Limb (tissue), 2 donors: ENCODE data around the gene SSX4.
A peak's percentile ranks its signal among the peaks of the same experiment; 100 is the strongest.
"Not testable (repeated sequence)": the region's sequence is repeated elsewhere in the genome, so short reads cannot be mapped to it uniquely, and the experiment has no call there.

Experiments
- DNase-seq, 2 donors: peaks; one replicate each; pipeline ENCODE4 v3.0.0-alpha.2; 2016; ENCODE audit errors: extremely low spot score in 2 of 2

SSX4 gene, protein sequence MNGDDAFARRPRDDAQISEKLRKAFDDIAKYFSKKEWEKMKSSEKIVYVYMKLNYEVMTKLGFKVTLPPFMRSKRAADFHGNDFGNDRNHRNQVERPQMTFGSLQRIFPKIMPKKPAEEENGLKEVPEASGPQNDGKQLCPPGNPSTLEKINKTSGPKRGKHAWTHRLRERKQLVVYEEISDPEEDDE

DNA sequence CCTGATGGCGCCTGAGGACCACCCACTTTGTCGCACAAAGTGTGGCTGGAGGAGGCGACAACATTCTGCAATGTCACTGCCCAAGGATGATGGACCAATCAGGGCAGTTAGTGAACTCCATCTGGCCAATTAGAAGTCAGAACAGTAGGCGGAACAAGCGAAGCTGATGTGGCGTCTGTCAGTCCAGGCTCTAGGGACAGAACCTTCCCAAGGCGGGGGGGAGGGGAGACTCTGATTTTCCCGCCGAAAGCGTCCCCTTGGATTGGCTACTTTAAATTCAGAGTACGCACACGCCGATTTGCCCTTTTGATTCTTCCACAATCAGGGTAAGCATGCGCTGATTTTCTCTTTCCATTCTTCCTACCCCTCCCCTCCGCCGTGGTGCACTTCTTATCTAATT, at the start of gene SSX4:
Gene SSX4 (plus strand): TSS at position 301 of the 400 bp plus-strand sequence. CDS start 515 bp downstream, outside the sequence.
- DNase-seq, result not testable (repeated sequence)

DNA sequence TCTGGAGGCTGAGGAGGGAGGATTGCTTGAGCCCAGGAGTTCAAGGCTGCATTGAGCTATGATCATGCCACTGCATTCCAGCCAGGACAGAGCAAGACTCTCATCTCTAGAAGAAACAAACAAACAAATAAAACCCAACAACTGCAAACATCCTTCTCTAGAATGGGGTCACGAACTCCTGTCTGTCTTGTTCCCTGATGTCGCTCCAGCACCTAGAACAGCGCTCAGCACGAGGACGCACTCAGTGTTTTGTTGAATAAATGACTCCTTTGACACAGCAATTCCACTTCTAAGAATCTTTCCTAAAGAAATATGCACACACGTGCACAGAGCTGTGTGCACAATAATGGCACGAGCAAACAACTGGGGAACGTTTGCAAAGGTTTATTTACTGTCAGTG, 37.3 kb upstream of the SSX4 start:
- not testable (repeated sequence) for DNase-seq

DNA sequence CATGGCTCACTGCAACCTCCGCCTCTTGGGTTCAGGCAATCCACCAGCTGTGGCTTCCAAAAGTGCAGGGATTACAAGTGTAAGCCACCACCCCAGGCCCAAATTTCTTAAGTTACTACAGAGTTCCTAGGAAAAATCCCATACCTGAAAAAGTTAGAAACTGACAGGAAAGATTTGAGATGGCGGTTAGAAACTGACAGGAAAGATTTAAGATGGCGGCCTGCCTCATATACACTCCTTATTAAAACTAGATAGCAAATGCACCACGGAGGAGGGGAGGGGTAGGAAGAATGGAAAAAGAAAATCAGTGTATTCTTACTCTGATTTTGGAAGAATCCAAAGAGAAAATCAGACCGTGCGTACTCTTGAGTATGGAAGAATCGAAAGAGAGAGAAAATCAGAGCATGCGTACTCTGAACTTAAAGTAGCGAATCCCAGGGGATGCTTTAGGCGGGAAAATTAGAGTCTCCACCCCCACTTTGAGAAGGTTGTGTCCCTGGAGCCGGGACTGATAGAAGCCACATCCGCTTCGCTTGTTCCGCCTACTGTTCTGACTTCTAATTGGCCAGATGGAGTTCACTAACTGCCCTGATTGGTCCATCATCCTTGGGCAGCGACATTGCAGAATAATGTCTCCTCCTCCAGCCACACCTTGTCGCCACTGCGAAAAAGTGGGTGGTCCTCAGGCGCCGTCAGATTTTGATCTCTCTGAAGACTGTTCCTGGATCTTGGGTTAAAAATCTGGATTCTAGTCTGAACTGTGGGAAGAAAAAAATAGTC, 26.8 kb upstream of the SSX4 start, which contains the start of gene SSX3:
Gene SSX3 (minus strand): TSS at position 389 of the 780 bp plus-strand sequence. CDS start 1,454 bp downstream, outside the sequence.
- DNase-seq, result not testable (repeated sequence)

DNA sequence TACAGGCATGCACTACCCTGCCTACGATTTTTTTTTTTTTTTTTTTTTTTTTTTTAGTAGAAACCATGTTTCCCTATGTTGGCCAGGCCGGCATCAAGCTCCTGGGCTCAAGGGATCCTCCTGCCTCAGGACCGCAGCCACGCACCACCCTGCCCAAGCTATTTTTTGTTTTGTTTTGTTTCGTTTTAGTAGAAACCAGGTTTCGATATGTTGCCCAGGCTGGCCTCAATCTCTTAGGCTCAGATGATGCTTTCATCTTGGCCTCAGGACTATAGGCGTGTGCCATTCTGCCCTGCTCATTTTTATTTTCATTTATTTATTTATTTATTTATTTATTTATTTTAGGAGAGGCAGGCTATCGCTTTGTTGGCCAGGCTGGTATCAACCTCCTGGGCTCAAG, 25.7 kb upstream of the SSX4 start:
- no peak for DNase-seq

DNA sequence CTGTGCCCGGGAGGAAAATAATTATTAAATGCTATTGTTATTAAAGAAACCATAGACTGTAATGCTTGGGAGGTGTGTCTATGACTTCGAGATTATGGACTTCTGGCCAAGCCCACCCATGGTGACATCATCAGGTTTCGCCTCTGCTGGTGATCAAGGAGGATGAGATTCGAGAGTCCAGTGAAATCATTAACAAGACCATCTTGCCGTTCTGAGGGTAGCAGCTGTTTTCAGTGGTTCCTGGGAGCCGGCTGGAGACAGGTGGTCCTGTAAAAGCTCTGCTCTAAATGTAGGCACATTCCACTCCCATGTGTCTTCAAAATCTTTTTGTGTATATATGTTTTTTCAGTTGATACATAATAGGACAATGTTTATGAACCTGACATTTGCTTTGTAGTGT, 24.1 kb upstream of the SSX4 start:
- DNase-seq, result peak in 1 of 2 donors; percentile 0

DNA sequence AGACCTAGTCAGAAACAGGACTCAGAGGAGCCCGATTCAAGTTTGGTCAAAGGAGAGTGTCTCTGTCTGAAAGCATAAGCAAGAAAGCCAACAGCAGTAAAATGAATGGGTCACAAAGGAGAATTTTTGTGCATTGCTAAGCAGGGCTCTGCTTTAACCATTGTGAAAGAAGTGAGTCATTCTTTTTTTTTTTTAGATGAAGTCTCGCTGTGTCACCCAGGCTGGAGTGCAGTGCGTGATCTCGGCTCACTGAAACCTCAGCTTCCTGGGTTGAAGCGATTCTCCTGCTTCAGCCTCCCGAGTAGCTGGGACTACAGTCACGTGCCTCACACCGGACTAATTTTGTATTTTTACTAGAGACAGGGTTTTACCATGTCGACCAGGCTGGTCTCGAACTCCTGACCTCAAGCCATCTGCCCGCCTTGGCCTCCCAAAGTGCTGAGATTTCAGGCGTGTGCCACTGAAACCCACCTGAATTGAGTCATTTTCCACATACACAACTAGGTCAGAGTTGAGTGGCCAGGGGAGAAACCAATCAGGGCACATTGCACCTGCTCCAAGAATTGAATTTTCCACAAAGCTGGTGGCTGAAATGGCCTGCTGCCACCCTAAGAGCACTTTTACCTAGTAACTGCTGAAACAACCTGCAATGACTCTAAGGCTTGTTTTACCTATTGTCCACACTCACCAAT, 15.5 kb upstream of the SSX4 start:
- not testable (repeated sequence) for DNase-seq

DNA sequence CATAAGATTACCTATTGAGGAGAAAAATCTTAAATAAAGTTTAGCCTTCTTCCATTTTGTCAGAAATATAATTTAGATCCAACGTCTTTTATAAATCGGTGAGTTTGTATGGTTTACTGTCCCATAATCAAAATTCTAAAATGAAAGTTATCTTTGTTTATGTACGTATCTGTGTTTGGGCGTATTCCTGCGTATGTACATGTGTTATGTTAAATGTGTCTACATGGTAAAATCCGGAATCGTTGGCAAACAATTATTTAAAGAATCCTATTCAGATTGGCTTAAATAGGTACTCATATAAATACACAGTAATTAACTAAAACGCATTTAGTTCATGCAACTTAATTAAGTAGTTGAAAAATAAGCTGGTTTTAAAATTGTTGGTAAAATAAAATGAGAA, 12.9 kb upstream of the SSX4 start:
- DNase-seq, result not testable (repeated sequence)

DNA sequence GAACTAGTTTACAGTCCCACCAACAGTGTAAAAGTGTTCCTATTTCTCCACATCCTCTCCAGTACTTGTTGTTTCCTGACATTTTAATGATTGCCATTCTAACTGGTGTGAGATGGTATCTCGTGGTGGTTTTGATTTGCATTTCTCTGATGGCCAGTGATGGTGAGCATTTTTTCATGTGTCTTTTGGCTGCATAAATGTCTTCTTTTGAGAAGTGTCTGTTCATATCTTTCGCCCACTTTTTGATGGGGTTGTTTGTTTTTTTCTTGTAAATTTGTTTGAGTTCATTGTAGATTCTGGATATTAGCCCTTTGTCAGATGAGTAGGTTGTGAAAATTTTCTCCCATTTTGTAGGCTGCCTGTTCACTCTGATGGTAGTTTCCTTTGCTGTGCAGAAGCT, 13.6 kb downstream of the SSX4 start:
- DNase-seq, result not testable (repeated sequence)

DNA sequence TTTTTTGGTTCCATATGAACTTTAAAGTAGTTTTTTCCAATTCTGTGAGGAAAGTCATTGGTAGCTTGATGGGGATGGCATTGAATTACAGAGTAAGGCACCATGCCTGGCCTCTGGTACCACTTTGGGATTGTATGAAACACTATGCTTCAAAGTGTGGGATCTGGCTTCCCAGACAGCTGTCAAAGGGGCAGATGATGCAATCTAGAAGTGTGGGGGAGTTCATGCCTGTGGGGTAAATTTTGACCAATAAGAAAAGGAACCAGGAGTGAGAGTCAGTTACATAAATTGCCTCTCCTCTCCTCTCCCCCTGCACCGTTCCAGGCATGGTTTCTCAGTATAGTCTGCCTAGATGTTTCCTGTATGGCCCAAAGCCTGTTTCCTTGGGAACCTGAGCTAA, 14.5 kb downstream of the SSX4 start:
- DNase-seq, result not testable (repeated sequence)

DNA sequence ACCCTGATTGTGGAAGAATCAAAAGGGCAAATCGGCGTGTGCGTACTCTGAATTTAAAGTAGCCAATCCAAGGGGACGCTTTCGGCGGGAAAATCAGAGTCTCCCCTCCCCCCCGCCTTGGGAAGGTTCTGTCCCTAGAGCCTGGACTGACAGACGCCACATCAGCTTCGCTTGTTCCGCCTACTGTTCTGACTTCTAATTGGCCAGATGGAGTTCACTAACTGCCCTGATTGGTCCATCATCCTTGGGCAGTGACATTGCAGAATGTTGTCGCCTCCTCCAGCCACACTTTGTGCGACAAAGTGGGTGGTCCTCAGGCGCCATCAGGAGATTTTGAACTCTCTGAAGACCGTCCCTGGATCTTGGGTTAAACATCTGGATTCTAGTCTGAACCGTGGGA, 28.5 kb downstream of the SSX4 start, which contains the start of gene SSX4B:
Gene SSX4B (minus strand): TSS at position 101 of the 400 bp plus-strand sequence. CDS start 588 bp downstream, outside the sequence.
- DNase-seq, result not testable (repeated sequence)

DNA sequence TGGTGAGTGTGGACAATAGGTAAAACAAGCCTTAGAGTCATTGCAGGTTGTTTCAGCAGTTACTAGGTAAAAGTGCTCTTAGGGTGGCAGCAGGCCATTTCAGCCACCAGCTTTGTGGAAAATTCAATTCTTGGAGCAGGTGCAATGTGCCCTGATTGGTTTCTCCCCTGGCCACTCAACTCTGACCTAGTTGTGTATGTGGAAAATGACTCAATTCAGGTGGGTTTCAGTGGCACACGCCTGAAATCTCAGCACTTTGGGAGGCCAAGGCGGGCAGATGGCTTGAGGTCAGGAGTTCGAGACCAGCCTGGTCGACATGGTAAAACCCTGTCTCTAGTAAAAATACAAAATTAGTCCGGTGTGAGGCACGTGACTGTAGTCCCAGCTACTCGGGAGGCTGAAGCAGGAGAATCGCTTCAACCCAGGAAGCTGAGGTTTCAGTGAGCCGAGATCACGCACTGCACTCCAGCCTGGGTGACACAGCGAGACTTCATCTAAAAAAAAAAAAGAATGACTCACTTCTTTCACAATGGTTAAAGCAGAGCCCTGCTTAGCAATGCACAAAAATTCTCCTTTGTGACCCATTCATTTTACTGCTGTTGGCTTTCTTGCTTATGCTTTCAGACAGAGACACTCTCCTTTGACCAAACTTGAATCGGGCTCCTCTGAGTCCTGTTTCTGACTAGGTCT, 43.8 kb downstream of the SSX4 start:
- not testable (repeated sequence) for DNase-seq

DNA sequence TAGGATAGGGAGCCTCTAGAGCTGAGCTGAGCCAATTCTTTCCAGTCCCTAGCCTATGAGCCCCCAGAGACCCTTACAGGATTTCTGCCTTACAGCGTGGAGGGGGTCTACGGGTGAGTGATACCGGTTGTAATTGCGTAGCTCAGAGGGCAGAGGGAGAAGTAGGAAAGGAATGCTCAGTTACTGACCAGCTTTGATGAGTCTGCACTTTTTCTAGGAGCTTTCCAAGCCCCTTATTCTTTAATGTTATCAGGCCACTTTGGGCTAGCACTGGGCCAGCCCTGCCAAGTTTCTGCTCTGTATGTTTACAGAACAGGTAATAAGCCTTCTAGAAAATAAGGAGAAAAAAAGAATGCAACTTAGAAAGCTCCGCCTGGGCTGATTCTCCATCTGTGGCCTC, 46.3 kb downstream of the SSX4 start:
- not testable (repeated sequence) for DNase-seq

DNA sequence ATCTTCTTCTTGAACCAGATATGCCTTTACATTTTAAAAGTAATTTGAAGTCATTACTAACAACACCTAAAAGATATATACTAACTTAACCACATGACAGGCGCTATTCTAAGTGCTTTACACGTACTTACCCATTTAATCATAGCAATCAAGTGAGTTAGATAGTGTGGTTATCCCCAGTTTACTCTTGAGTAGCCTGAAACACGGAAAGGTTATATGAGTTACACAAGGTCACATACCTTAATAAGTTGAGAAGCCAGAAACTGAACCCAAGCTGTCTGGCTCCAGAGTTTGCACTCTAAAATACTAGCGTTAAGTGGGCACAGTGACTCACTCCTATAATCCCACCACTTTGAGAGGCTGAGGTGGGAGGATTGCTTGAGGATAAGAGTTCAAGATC, 46.8 kb downstream of the SSX4 start:
- DNase-seq, result not testable (repeated sequence)

DNA sequence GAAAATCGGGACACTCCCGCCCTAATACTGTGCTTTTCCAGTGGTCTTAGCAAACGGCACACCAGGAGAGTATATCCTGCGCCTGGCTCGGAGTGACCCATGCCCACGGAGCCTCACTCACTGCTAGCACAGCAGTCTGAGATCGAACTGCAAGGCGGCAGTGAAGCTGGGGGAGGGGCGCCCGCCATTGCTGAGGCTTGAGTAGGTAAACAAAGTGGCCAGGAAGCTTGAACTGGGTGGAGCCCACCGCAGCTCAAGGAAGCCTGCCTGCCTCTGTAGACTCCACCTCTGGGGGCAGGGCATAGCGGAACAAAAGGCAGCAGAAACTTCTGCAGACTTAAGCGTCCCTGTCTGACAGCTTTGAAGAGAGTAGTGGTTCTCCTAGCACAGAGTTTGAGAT, 50.4 kb downstream of the SSX4 start:
- not testable (repeated sequence) for DNase-seq
